IPS DF 4.7 (cell line): ENCODE data around the gene INPP4B.

Source experiments
- DNase-seq: peaks from one replicate; pipeline ENCODE4 v3.0.0-alpha.2; 2013; ENCODE audit warnings: low spot score; ENCODE audit errors: extremely low read depth

INPP4B gene

DNA sequence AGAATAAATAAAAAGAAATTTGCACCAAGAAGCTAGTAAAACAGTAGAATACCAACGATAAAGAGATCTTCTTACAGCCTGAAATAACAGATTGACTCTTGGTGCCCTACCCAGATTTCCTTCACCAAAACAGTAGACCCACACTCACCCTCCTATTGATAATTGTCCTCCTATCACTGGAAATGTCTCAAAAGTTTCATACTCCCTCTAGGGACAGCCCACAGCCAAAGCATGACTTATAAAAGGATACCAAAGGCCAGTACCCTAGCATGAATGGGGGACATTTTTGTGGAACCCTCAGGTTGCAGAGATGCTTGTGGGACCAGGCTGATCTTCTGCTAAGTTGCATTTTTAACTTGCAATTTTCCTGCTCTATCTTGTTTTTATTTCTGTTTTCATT is 104.1 kb downstream of the INPP4B start:
- no peak for DNase-seq

DNA sequence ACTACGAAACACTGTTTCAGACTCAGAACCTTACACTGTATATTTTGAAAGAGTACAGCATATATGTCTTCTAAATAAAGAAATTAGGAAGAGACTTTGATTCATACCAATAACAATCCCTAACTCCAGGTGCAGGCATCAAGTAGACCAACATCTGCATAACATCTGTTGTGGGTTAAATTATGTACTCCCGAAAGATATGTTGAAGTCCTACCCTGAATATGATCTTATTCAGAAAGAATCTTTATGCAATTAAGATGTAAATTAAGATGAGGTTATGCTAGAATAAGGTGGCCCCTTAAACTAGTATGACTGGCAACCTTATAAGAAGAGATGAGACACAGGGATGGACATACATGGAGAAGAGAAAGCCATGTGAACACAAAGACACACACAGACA is 117.9 kb downstream of the INPP4B start:
- DNase-seq, result no peak

DNA sequence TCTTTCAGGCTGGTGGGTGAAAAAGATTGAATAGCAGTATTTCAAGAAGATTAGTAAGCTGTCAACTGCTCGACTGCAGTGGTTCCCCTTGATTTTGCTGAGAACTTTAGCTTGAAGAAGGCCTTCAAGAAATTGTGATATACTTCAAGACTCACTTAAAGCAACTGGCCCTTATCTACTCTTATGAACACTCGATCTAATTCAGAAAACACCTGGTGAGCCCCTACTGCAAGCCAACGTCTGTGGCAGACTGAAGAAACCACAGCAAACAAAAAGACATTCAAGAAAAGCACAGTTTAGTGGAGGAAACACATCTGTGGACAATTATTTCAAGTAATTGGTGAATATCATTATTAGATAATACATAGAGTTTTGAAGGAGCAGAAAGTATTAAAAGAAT is 119.0 kb downstream of the INPP4B start:
- DNase-seq, result no peak

DNA sequence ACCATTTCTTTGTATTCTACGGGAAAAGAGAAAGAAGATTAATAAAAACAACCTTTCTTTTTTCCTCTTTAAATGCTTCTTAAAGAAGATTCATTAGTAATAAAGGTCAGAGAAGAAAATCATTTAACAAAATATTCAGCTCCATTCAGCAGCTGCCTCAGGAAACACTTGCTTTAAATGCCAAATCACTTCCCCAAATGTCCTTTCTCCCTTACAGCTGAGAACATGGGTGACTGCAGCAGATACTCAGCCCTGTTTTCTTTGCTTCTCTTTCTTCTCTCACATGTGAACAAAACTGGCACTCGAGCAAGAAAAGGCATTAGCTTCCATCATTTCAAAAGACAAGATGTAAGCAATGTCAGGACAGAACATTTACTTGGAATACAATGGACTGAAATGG is 120.2 kb downstream of the INPP4B start:
- no peak for DNase-seq

DNA sequence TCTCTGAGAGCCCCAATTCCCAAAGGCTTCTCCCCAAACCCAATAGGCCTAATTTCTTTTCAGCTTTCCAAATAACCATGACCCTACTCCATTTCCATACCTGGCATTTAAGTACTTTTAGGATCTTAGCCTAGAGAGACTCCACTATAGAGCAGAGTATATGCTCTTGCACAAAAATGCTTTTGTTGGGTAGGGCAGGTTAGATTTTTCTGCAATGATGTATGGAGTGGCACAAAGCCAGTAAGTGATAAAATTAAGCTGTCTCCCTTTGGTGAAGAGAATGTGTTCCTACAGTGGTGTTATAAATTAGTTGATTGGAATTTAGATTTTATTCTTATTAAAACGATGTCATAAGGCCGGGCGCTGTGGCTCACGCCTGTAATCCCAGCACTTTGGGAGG is 124.9 kb downstream of the INPP4B start:
- no peak for DNase-seq

DNA sequence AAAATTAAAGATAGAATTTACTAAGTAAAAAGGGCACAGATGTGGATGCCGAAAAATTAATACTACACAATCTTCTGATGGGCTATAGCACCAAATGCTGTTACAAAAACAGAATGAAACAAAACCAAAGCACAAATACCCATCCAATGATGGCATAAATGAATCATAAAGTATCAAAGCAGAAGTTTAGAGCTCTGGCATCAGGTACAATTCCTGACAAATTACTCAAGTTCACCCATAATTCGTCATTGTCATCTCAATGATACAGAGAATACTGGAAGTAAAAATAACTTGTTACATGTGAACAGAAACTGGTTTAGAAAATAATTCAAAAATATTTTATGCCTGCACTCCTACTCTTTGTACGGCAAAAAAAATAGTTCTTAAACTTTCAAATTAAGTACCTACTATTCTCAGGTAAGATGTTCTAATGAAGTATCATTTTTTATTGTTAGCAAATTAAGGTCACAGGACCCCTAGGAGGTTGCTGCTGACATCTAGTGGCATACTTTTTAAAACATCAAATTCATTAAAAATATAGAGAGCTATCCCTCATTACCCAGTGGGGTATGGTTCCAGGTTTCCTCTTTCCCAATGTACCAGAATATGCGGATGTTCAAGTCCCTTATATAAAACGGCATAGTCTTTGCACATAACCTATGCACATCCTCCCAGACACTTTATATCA is 126.1 kb downstream of the INPP4B start:
- no peak for DNase-seq

DNA sequence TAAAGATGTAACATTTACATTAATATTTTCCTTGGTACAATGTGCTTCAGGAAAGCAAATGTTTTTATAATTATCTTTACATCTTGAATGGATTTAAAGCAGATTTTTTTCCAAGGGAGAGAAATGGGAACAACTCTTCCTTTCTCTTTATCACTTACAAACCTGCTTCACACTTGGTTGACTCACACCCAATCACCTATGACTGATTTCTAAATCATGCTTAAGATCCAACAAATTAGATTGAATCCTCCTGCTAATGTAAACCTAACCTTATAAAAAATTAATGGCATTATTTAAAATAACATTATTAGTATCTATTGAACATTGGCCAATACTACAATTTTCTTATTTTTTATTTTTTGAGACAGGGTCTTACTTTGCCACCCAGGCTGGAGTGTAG is 127.1 kb downstream of the INPP4B start:
- DNase-seq, result no peak

DNA sequence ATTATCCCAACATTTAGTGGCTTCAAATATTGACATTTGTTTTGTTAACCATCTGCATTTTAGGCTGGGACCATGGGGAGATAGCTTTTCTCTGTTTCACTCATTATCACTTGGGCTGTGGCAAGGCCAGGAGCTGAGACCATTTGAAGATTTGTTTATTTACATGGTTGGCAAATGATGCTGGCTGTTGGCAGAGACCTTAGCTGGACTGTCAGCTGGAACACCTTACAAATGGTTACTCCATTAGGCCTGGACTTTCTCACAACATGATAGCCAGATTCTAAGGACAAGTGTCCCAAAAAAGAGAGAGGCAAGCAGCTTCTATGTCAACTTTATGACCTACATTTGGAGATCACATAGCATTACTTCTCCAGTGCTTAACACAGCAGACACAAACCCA is 130.4 kb downstream of the INPP4B start:
- DNase-seq, result no peak

DNA sequence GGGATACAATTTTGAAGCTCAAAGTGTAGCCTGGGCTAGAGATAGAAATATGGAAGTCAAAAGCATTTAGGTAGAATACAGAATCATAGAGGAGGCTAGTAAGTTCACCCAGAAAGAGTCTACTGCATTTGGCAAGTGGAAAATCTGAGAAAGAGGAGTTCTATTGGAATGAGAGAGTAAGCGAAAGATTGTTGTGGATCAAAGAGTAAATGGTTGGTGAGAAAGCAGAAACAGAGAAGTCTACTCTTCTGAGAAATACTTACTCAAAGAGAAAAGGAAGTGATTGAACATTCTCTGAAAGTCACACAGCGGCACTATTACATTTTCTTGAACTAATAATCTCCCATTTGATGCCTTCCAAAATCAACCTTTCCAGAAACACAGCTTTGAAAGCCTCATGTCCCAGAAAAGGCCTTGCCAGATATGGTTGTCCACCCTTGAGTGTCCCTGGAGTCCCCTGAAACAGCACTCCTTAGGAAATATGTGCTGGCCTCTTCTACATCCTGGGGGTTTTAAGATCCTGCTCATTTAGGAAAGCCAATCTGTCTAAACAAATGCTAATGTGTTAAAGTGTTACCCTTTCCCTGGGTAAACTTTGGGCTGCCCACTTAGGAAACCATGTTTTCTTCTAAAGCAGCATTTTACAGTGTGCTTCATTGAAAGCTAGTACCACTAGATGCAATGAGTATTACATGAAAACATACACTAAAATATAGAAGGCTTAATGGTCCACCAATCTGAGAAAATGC is 132.6 kb downstream of the INPP4B start:
- DNase-seq, result no peak

DNA sequence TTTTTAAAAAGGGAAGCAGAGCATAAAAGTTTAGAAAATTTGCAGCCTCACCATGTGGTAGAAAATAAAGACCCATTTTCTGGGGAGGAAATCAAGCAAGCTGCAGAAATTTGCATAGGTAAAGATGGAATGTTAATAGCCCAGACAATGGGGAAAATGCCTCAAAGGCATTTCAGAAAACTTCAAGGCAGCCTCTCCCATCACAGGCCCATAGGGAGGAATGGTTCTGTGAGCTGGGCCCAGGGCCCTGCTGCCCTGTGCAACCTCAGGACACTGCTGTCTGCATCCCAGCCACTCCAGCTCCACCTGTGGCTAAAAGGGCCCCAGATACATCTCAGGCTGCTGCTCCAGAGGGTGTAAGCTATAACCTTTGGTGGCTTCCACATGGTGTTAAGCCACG is 137.9 kb downstream of the INPP4B start:
- DNase-seq, result peak; percentile 14

DNA sequence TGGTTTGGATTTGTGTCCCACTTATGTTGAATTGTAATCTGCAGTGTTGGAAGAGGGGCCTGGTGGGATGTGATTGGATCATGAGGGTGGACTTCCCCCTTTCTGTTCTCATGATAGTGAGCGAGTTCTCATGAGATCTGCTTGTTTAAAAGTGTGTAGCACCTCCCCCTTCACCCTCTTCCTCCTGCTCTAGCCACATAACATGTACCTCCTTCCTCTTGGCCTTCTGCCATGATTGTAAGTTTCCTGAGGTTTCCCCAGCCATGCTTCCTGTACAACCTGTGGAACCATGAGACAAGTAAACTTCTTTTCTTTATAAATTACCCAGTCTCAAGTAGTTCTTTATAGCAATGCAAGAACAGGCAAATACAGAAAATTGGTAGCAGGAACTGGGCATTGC is 138.7 kb downstream of the INPP4B start:
- DNase-seq, result no peak

DNA sequence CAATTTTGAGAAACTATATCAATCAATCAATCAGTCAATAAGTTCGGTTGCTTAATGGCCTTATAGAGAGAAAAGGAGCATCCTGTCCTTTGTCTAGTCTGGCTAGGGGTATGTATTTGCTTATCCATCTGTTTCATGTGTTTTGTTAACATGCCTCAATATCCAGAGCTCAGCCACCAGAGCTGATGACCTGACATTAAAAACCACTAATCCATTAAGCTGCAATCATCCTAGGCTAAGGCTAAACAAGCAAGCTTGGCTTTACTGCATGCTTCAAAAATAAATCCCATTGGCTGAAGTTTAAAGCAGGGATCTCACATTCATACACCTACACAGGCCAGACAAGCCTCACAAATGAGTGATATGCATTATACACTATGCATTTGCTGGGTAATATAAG is 139.7 kb downstream of the INPP4B start:
- no peak for DNase-seq

DNA sequence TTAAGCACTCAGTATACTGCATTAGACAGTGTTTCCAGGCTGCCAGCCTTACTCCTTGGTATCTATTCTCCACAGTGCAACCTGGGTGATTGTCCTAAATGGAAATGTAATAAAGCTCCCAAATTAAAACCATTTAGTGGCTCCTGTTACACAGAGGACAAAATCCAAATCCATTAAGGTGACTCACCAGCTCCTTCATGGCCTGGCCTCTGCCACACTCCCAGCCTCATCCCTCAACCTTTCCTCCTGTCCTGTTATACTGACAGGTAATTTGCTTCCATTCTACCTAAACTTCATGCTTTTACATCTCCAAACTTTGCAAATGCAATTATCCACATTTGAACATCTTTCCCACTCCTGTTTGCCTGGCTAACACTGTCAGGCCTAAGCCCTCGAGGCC is 140.3 kb downstream of the INPP4B start:
- no peak for DNase-seq

DNA sequence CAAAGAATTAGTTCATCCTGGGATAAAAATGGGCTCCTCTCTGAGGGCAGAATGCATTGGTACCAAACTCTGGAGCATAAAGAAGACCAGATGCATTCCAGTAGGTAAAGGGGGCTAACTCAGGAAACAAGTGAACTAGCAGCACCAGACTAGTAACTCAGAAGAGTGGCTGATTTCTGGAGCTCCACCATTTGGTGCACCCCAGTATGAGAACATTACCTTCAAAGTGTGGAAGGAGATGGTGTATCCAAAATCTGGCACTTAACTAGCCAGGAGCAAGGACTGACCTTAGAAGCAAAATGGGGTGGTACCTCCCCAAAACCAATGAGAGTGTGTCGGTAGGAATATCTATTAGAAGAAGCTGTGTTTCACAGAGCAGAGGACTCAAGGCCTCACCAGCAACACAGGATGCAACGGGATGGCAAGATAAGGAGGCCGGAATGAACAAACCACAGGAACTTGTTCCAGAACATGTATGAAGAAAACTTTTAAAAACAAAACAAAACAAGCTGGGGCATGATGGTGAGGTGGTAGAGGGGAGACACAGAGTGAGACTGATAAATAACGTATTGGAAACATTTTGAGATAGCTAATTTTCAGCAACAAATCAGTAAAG is 142.3 kb downstream of the INPP4B start:
- DNase-seq, result no peak

DNA sequence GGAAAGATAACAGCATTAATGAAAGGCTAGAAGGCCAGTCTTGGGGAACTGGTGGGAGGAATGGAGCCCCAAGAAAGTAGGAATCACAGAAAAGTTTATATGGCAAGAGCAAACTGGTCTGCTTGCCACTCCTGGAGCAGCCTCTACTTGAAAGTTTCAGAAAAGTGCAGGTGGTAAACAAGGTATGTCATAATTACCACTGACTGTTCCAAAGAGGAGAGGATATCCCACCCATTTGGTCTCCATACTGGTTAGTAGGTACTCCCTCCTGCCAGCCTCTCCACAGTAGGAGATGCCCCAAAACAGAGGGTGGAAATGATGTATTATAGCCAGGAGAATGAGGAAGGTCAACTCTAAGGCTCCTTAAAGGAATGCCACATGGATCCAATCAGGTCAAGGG is 145.1 kb downstream of the INPP4B start:
- DNase-seq, result no peak

DNA sequence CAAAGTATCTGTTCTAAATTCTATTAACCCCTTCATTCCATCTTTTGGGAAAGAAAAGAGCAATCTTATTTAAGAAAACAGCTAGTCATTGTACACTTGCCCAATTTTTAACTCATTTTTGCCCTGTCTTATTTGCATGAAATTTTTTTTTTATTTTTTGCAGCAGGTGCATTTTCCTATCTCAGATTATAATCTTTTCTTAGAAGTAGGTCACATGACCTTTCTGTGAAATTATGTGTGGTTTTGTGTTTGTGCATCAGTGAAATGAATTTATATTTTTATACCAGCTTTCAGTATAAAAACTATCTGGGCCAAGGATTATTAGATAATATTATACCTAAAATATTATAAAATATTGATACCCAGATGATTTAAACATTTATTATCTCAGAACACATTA is 145.6 kb downstream of the INPP4B start:
- no peak for DNase-seq

DNA sequence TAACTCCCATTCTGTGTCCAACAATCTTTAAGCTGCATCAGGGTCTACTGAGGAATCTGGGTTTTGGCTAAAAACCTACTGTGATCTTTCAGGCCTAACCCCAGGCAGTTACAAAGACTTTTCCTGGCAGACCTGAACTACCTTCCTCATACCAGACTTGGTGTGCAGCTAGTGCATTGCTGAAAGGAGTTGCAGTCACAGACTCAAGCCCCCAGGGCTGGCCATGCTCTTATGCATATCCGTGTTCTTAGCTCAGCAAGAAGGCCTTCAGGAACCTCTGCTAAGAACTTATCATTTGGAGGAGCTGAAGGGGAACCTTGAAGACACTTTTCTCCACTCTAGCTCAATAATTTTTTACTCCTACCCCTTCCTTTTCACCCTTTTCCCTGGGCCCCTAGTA is 147.5 kb downstream of the INPP4B start:
- DNase-seq, result no peak

DNA sequence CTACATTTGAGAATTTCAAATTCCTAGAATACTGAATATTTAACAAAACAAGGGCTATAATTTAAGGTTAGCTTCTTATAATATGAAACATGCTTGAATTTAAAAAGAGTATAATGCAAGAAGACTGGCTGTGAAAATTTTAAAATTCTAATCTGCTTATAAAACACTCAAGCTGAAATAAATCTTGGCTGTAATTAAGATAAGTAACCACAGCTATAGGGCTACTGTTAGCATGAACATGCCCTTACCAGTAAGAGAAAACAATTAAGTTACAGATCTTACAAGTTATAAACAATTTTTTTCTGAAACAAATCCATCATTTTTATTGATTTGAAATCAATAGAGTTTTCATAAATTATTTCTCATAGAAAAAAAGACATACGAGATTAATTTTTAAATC is 148.2 kb downstream of the INPP4B start:
- DNase-seq, result no peak

DNA sequence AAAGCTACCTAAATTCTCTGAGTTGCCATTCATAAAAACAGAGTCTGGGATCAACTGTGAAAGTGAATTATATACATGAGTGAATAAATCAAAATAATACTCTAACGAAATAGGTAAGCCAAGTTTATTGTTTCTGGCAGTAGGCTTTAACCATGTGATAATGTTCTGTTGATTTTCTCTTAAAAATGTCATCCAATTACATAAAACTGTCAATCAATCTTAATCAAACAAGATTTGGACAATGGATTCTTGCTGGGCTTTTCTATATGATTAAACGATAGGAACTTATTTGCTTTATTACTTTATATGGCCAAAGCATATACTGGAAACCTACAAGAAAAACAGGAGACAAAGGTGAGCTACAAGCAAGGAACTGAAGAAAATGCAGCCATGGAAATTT is 148.8 kb downstream of the INPP4B start:
- DNase-seq, result no peak

DNA sequence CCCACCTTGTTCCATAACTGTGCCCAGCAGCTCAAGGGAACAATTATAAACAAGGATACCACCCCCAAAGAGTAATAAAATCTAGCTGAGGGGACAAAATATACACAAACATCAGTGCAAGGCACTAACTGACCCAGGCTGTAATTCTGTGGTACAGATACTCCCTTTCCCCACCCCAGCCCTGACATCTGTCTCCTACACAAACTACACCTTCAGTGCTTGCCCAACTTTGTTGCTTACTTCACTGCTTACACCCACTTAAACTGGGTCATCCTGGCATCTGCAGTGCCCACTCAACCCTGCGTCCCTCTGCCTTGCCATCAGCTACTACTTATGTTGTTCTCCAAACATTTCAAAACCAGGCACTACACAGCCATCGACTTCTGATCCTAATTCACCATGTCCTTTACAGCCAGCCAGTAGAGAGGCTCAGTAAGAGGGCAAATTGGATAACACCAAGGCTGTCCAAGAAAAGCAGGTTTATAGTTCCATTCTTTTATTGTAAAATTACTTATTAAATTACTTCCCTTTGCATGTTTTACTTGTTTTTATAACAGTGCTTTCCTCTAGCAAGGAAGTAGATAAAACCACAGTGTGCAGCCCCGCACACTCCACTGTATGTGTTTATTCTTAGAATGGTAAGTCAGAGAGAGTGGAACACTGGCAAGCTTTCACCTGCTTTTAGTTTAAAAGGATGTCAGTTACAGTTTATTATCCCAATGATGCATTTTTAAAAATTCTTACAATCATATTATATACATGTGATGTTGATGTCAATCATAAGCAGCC is 149.6 kb downstream of the INPP4B start:
- DNase-seq, result no peak

DNA sequence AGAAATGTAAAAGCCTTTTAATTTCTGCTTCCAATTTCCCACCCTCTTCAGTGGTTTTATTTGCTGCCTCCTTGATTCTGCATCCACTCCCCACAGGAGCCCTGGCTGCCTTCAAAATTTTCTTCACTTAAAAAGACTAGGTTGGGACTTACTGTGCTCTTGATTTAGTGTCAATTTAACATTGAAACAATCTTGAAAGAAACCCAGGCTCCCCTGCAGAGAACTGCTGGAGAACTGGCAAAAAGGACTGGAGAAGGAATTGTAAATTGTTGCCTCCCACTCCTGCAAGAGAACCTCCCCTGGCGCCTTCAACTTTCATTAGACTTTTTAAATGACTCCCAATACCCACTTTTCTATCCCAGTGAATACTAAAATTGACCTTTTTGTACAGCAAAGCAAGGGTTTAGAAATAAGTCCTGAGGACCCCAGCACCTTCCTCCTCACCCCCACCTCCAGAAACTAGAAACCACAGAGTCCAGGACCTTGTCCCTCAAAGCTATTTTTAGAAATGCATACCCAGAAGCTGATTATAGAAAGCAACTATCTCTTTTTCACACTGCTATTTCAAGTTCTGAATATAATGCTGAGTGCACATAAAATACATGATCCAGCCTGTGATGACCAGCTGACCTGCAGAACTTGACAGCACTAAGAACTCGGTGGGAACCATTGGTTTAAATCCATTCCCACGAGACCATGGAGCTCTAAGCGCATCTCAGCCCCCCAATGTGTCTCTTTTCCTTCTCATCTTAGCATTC is 155.5 kb downstream of the INPP4B start:
- DNase-seq, result no peak
